NCI-H2196 treated with DMSO at 0.1 percent for 48 hours (cell line): ENCODE data around the gene LILRA2.
"Not testable (repeated sequence)": the region's sequence is repeated elsewhere in the genome, so short reads cannot be mapped to it uniquely, and the experiment has no call there.

ENCODE experiments used
- DNase-seq: peaks from one replicate; lab custom pipeline; 2025; ENCODE audit not compliant: unreplicated experiment; lab: John Stamatoyannopoulos, UW

LILRA2 gene

DNA sequence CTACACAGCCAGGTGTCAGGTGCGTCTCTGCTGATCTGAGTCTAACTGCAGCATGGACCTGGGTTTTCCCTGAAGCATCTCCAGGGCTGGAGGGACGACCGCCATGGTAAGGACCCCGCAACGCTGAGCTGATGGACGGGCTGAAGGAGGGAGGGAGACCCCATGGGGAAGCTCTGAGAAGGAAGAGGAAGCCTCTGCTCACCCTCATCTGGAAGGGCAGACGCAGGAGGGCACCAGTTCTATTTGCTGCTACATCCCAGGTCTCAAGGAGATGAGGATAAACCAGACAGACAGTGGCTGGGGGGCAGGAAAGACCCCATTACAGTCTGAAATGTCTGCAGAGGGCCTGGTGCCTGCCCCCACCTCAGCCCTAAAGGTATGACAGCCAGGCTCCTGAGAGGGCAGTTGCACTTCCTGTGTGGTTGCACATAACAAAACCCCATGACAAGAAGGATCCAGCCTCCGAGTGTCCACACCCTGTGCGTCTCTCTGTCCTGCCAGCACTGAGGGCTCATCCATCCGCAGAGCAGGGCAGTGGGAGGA lies at the start of gene LILRA2:
LILRA2 (plus strand) TSS at position 461 of the 543 bp plus-strand sequence. CDS start 89 bp downstream, outside the sequence.
- DNase-seq, result no peak

DNA sequence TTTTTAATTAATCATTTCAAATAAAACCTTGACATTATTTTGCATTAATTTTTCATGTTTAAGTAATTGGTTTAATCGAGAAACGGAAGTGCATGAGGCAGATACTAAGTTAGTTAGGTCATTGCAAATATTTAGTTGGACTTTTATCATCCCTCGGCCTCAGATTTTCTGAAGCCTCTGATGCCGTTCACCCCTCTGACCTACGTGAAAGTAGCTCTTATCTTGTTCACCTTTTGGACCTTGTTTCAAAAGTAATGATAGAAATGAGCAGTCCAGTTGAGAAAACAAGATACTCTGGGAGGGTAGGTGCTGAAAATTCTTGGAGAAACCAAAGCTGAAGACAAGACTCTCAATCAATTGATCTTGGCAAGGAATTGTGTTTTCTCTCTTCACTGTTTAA lies 48.0 kb upstream of the LILRA2 start:
- no peak for DNase-seq

DNA sequence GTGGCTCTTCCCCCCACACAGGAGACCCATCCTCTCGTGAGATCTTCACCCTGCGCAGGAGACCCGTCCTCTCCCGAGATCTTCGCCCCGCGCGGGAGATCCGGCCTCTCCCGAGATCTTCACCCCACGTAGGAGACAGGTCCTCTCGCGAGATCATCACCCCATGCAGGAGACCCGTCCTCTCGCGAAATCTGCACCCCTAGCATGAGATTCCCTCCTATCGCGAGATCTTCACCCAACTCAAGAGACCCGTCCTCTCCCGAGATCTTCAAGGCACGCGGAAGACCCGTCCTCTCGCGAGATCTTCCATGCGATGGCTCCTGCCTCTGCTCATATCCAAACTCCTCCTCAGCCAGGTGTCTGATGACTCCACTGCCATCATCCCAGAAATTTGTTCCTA lies 46.6 kb upstream of the LILRA2 start:
- no peak for DNase-seq

DNA sequence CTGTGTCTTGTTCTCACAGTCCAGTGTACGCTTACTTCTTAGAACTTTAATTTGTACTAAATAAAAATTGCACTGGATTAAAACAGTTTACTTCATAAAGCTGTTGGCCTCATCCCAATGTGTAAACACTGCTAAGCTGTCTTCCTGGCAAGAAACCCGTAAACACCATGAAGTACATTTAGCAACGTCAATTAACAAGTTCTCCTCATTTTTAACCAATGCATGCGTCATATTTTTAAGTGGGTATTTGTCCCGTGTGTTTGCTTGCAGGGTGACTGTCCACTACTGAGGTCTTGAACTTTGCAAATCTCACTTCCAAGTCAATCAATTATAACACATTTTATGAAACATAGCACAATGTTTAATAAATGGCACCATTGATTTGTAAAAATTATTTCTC lies 42.7 kb upstream of the LILRA2 start:
- no peak for DNase-seq

DNA sequence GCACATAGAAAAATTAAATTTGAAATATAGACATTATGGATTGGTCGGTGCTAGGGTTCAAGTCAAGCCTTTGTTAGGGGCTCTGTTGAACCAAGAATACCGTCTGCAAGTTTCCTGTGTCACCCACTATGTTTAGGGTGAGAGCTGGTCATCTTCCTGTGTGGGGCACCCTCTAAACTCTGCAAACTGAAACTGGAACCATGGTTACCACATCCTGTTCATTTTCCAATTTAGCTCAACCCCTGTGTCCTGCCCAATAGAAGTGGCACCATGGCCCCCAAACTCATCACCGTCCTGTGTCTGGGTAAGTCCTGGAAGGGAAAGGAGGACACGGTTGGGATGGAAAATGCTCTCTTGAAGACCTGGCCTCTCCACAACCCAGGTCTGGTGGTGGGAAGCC lies 41.1 kb upstream of the LILRA2 start:
- DNase-seq, result no peak

DNA sequence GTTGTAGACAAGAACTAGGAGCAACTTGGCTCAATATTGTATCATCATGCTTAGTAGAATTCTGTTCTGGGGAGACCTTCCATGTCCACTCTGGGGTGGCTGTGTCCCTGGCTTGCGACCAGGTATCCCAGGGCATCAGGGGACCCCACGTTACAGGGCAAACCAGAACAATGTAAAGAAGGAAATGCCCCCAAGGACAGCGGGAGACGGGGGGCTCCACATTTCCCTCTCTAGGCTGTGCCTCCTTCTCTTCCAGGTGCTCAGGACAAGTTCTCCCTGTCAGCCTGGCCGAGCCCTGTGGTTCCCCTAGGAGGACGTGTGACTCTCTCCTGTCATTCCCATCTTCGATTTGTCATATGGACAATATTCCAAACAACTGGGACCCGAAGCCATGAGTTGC lies 40.1 kb upstream of the LILRA2 start:
- no peak for DNase-seq

DNA sequence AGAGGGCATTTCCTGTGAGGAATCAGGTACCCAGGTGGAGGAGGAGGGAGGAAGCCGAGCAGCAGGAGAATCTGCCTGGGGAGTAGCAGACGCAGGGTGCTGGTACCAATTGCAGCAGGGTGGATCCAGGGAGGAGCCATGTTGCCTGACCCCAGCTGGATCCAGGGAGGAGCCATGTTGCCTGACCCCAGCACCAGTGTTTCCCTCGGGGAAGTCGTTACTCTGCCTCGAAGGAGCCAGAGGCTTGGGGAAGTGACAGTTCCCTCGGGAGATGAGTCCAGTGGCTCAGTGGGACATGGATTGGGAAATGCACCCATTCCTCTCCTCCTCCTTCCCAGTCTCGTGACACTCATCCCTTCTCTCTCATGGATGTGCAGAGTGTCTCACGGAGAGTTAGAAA lies 39.4 kb upstream of the LILRA2 start:
- no peak for DNase-seq

DNA sequence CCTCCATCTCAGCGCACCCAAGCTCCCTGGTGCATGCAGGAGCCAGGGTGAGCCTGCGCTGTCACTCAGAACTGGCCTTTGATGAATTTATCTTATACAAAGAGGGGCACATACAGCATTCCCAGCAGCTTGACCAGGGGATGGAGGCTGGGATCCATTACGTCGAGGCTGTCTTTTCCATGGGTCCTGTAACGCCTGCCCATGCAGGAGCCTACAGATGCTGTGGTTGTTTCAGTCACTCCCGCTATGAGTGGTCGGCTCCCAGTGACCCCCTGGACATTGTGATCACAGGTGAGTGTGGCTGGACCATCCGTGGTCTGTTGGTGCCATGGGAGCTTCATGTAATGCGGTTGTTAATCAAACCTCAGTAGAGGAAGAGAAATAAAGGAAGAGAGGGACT lies 38.0 kb upstream of the LILRA2 start:
- DNase-seq, result no peak

DNA sequence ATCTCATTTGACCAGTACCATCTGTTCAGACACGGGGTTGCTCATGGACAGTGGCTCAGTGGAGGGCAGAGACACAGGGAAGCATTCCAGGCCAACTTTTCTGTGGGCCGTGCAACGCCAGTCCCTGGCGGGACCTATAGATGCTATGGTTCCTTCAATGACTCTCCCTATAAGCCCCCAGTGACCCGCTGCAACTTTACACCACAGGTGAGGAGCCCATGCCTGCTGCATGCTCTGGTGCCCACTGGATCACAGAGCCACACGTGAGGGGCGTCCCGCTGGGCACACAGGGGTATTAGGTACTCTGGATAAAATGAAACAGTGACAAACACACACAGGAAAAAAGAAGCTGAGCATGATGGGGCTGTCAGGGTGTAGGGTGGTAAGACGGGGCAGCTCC lies 36.6 kb upstream of the LILRA2 start:
- DNase-seq, result no peak

DNA sequence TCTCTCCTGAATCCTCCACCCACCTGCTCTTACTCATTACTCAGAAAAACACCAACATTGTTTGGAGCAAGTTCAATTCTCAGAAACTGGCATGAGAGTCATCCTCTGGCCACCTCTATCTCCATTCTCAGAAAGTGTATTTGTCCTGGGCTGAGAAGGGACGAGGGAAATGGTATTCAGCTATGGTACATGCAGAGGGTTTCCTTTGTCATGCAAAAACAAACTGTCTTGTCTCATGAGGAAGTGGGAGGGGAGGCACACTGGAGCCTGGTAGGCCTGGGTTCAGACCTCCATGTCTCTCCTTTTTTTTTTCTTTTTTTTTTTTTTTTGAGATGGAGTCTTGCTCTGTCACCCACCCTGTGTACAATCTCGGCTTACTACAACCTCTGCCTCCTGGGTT lies 31.9 kb upstream of the LILRA2 start:
- DNase-seq, result no peak

DNA sequence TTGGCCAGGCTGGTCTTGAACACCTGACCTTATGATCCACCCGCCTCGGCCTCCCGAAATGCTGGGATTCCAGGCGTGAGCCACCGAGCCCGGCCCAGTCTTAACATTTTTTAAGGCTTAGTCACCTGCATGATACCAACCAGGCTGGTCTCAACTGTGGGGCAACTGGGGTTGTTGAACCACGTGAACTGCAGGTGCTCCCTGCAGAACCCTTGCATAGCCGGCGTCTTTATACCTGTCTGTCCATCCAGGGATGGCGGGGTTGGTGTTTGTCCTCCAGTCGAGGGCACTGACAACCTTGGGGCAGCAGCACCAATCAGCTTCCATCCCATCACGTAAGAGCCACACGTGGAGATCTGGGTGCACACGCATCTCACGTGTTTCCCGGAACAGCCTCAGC lies 24.8 kb upstream of the LILRA2 start:
- DNase-seq, result no peak

DNA sequence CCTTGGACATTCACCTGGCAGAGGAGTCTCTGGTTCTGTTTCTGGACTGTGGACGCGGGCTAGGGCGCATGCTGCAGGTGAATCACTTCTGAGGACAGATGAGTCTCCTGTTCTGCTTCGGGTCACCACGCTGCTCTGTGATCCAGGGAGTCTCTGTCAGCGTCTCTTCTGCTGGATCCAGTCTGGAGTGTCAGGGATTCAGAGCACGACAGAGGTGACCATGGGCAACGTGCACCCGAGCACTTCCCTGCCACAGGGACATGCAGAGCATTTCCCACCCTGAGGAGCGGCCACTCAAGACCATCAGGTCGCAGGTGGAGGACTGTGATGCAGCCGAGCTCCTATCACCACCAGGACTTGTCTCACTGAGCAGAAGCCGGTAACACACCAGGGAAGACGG lies 24.4 kb upstream of the LILRA2 start:
- no peak for DNase-seq

DNA sequence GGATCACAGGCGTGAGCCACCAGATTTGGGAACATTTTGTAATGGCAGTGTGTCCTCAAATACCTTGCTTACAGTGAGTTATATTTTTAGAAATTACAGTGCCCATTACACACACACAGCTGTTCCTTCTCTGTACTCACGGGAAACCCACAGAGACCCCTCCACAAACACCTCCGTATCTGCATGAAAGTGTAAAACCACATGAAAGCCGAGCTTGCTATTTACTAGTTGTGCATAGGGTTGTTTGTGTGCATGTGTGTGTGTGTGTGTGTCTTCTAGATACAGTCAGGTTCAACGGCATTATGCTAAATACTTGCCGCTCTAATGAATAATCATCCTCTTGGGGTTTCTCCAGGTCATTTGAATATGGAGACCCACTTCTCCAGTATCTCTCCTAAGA lies 22.3 kb upstream of the LILRA2 start:
- no peak for DNase-seq

DNA sequence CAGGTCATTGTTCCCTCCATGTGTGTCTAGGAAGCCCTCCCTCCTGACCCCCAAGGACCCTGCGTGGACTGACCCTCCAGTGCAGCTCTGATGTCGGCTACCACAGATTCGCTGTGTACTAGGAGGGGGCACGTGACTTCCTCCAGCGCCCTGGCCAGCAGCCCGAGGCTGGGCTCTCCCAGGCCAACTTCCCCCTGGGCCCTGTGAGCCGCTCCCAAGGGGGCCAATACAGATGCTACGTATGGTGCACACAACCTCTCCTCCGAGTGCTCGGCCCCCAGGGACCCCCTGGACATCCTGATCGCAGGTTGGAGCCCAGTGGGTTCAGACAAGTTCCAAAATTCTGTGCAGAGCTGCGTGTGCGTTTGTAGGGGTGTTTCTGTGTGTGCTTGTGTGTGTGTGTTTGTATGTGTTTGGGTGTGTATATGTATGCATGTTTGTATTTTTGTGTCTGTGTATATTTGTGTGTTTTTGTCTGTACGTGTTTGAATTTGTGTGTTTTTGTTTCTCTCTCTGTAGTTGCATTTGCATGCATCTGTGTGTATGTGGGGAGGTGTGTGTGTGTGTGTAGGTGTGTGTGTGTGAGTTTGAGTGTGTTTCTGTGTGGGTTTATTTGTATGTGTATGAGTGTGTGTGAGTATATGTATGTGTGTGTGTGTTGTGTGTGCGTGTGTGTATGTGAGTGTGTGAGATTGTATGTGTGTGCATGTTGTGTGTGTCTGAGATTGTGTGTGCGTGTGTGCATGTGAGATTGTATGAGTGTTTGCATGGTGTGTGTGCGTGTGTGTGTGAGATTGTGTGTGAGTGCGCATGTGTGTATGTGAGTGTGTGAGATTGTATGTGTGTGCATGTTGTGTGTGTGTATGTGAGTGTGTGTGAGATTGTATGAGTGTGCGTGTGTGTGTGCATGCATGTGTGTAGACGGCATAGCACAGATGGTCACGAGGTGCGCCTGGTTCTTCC lies 21.4 kb upstream of the LILRA2 start:
- no peak for DNase-seq

DNA sequence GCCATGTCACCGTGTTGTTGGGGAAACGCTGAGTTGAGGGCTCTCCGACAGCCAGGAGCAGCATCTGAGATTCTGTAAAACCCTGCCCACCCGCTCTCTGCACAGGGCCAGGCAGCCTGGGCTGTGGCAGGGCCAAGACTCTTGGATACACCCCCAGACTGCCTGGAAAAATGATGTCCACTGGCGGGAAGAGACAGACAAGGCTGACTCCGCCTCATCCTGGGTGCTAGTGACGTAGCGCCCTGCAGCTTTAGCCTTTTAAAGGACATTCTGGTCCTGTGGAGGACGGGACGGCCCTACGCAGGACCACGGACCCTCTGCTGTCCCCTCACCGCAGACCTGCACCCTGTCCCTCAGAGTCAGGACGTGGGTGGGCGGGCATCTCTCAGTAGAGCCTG lies 20.7 kb upstream of the LILRA2 start:
- DNase-seq, result no peak

DNA sequence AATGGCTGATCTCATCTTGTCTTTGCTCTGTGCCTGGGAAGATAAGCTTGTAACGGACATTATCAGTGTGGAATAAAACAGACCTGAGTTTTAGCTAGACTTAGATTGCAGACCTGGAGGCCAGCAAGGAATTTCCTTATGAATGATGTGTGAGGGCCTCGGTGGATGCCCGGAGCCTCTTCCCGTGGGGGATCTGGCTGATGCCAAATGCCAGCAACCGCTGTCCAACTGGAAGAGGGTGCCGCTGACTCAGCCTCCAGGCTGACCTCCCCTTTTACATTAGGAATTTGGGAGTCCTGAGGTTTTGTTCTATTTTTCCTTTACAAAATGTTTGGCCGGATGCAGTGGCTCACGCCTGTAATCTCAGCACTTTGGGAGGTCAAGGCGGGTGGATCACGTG lies 19.6 kb upstream of the LILRA2 start:
- no peak for DNase-seq

DNA sequence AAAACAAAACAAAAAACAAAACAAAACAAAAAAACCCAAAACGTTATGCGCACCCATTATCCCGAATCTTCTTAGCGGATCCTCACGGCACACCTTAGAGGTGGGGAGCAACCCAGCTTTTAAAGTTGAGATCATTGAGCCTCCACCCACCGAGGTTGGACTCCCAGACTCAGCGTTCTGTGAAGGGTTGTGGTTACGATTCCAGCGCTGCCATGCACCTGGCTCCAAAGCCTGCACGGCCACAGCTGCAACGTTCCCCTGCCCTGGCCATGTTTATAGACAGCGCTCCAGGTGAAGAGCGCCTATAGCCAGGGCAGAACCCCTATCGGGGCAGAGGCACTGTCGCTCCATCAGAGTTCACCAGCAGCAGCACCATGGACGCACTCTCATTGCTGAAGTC lies 18.7 kb upstream of the LILRA2 start:
- DNase-seq, result no peak

DNA sequence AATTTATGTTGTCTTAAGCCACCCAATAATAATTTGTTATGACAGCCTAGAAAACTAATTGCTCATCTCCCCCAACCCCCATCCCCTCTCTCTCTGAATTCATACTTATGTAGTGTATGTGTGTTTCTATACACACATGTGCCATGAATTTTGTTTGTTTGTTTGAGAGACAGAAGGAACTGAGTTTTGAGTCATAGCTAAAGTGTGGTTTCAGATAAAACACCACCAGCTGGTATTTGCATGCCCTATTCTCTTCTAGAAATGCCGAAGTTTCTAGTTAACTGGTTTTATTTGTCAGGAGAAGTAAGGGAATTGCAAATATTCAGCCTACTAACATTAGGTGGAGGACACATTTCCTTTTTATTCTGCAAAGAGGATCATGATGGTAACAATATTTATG lies 17.4 kb upstream of the LILRA2 start:
- no peak for DNase-seq

DNA sequence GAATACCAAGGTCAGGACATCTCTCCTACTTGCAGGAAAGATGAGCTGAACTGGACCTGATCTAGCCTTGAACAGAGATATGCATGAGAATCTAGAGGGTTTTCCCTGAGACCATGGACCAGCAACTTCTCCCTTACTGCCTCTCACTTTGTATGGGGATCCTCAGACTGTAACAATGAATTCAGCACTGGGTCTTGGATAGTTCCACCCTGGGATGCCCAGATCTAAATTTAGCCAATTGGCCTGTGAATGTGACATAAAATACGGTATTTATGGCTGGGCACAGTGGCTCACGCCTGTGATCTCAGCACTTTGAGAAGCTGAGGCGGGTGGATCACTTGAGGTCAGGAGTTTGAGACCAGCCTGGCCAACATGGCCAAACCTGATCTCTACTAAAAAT lies 15.3 kb upstream of the LILRA2 start:
- DNase-seq, result no peak

DNA sequence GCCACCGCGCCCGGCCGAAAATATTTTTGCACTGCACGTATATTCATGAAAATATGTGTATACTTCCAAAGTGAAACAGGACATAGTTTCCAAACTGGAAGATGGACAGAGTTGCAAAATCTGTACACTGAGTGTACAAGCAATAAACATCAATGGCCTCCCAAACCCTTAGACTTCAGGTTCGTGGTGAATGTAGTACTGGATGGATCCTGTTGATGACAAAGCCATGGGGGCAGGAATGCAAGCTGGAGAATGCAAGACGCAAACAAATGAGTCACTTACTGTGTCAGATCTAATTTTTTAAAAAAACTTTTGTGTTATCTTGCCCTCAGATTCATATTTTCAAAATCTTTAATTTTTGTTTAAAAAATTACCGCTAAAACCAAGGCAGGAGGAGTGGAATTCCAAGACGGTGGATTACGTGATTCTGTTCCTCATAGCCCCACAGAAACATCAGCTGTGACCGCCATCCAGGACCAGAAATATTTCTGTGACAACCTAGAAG lies 12.7 kb upstream of the LILRA2 start:
- DNase-seq, result no peak

DNA sequence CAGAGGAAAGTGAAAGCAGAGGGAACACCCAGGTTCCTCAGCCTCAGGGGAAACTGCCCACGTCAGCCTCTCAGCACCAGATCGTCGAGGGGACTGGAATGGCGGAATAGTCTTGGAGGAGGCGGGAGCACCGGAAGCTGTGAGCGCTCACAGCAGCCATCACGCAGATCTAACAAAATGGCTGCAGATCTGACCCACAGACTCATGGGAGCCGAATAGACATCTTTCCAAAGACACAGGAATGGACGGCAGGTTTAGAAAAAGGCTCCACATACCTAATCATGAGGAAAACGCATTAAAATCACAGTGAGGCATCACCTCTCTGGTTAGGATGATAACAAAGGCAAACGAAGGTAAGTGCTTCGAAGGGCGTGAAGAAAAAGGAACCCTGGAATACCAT lies 11.8 kb upstream of the LILRA2 start:
- DNase-seq, result no peak

DNA sequence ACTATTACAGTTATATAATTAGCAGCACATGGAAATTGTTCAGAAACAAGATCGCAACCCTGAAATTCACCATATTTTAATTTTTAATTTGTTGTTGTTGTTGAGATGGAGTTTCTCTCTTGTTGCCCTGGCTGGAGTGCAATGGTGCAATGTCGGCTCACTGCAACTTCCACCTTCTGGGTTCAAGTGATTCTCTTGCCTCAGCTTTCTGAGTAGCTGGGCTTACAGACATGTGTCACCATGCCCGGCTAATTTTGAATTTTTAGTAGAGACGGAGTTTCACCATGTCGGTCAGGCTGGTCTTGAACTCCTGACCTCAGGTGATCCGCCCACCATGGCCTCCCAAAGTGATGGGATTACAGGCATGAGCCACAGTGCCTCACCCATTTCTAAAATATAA lies 10.4 kb upstream of the LILRA2 start:
- DNase-seq, result not testable (repeated sequence)

DNA sequence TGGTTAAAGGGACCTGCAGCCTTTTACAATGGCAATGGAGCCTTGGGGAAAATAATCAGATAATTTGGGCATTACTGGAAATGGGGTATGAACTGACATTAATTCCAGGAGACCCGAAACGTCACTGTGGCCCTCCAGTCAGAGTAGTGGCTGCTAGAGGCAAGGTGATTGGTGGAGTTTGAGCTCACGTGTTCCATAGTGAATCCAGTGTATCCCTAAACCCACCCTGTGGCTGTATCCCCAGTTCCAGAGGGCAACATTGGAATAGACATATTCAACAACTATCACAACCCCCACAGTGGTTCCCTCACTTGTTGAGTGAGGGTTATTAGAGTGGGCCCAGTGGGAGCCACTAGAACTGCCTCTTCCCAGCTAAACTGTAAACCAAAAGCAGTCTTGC lies 3.3 kb upstream of the LILRA2 start:
- no peak for DNase-seq
